Measurements from ENCODE around the gene ROBO4. TPM values are rescaled to one million over a fixed set of nuclear protein-coding genes. Genes with fewer than 3 reads are reported as not detected.

ROBO4 gene
- total and polyA plus RNA-seq, 2 experiments from 2014 or later = not detected

- TF ChIP-seq ZNF462 (CRISPR knock-in tag; IDR thresholded peaks at IDR 0.05) (no peak), EZH2 (IDR thresholded peaks at IDR 0.05; ENCODE audit: low read depth, unreplicated experiment) (peak; percentile 71), CREB1 (CRISPR knock-in tag; IDR thresholded peaks at IDR 0.05; ENCODE audit: low read depth) (no peak), STAT1 (IDR thresholded peaks at IDR 0.05; ENCODE audit: unreplicated experiment) (no peak)
Observed at GRCh38 chr11:124868331-124869274, 29.1 kb downstream of the ROBO4 start (continued).

- Mint-ChIP-seq H3K36me3 (ENCODE audit: low read depth) (no peaks in the 10 kb centered on the region; the same call in 2 of the 3 replicates), H3K4me3 (peak overlapping the region; percentile 35; the same call in 1 of the 3 replicates), H3K27me3 (ENCODE audit: insufficient read depth, low read depth, poor library complexity) (peaks cover 100% of the 10 kb centered on the region), H3K27ac (no peak overlapping the region), H3K4me1 (peaks cover 37% of the 10 kb centered on the region), H3K9me3 (no peaks in the 10 kb centered on the region; the same call in 2 of the 3 replicates)
- peak; percentile 42 for ATAC-seq
- peaks cover 100% of the 10 kb centered on the region for H3K27me3 ChIP-seq (ENCODE audit: insufficient read depth)
- no peaks in the 10 kb centered on the region for H3K36me3 ChIP-seq (ENCODE audit: insufficient read depth)
- H3K9me2 ChIP-seq (ENCODE audit: insufficient read depth) = no peaks in the 10 kb centered on the region
- no peak overlapping the region for H3K4me3 ChIP-seq
- H3K79me2 ChIP-seq (replicated peaks; ENCODE audit: insufficient read depth) = no peaks in the 10 kb centered on the region
- peak; percentile 74 for DNase-seq (ENCODE audit: low spot score)
- H3F3A ChIP-seq (replicated peaks; ENCODE audit: low read depth) = no peaks in the 10 kb centered on the region
- H2AFZ ChIP-seq = no peak overlapping the region
- H3K4me2 ChIP-seq = no peak overlapping the region
- H3K4me1 ChIP-seq (ENCODE audit: insufficient read depth) = peaks cover 15% of the 10 kb centered on the region; the same call in 1 of the 2 replicates
- peaks cover 26% of the 10 kb centered on the region for H4K20me1 ChIP-seq (replicated peaks; ENCODE audit: insufficient read depth)
- H3K27ac ChIP-seq (ENCODE audit: low read depth) = no peak overlapping the region
- TF ChIP-seq ETS1 (IDR thresholded peaks at IDR 0.05) (no peak), STAT1 (IDR thresholded peaks at IDR 0.05; ENCODE audit: unreplicated experiment) (no peak), EZH2 (IDR thresholded peaks at IDR 0.05; ENCODE audit: low read depth, unreplicated experiment) (peak; percentile 29), CTCF (conservative IDR thresholded peaks at IDR 0.05; ENCODE audit: low read depth in 2 of 2) (peak; percentile 51 to 72)
Observed at GRCh38 chr11:124867700-124868099, 30.0 kb downstream of the ROBO4 start.
